RCC 7860 (cell line): ENCODE results near the gene CTNNA2.

ENCODE experiments used
- DNase-seq: peaks from one replicate; pipeline ENCODE4 v3.0.0-alpha.2; 2015; ENCODE audit warnings: low spot score
- FAIRE-seq: peaks from 2 replicates; lab custom pipeline; 2012; peaks lifted over from hg19 to GRCh38; lab: Jason Lieb, UNC

The CTNNA2 gene

GRCh38 chr2:80348078-80348477 lies 835.2 kb downstream of the CTNNA2 start:
- no peak for DNase-seq
- FAIRE-seq: no peak

DNA sequence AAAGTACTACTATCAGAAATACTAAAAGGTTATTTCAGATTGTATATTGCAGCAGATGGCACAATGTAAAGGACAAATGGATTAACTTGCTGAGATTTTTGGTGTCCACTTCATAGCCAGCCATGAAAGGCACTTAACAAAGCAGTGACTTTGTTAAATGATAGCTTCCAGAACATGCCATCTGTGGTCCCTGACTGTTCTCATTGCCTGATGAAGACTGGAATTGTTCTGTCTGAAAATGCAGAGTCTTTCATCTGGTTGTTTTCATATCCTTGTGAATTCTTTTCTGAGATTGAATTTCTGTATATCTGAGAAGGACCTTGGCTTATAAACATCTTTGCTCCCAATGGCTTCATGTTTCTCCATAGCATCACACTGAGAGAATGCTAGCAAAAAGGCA lies 836.1 kb downstream of the CTNNA2 start:
- no peak for DNase-seq
- no peak for FAIRE-seq

GRCh38 chr2:80351231-80351630 lies 838.4 kb downstream of the CTNNA2 start:
- no peak for FAIRE-seq
- no peak for DNase-seq

DNA sequence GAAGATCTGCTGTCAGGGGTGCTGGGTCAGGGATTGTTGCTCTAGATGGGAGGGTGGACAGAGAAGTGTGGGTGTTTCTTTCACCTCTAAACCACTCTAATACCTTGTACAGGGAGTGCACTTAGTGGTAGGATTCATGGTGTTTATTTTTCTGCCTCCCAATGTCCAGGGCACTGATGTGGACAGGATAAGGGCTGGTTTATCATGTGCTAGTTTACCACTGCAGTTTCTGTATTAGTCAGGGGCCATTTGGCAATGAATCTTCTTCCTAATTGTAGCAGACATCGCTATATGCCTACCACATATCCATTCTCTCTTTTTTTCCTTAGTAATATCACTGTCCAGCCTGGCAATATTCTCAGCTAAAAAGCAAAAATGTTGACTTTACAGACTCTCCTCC lies 842.0 kb downstream of the CTNNA2 start:
- FAIRE-seq: no peak
- no peak for DNase-seq

DNA sequence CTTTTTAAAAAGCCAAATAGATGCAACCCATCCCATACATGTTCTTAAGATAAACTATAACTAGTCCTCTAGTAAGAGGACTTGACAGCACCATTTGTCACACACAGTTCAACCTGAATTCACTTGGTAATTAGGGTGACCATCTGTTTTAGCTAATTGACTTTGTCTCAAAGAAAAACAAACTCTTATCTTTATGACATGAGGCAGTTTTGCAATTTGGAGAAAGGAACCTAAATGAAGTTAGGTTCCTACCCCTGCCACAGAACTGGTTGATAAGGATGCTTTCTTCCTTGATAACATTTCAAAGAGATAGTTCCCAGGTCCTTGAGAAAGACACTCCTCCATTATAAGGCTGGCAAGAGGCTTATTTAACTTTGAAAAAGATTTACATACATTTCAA lies 849.1 kb downstream of the CTNNA2 start:
- no peak for DNase-seq
- no peak for FAIRE-seq

- FAIRE-seq (no peak), DNase-seq (no peak)
Measured at GRCh38 chr2:80363330-80363729, 850.5 kb downstream of the CTNNA2 start.

GRCh38 chr2:80363791-80364349 lies 851.0 kb downstream of the CTNNA2 start:
- FAIRE-seq (no peak), DNase-seq (no peak)

DNA sequence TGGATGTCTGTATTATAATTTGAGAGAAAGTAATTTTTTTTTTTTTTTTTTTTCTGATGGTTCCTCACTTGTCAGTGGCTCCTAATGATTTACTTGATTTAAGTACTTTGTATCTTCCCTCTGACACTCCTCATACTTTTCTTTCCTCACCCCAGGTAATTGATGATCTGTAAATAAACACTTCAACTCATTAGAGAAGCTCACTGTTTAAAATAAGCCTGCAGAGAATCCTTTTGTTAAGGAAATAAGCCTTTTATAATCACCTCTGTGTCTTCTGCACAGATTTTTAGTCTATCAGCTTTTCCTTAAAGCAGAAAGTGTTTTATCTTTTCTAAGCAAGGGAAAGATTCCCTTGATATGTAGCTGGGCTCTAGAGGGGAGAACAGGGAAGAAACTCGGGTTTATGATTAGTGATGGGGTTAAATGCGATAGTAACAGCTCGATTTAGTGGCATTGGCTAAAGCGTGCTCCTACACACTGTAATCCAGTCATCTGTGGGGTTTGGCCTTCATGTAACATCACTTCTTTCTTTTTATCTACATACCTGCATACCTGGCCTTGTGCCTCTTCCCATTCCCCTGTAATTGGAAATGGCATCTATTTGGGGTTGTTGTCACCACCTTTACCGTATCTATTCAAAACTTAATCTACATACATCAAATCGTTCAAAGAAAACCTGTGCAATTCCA lies 851.8 kb downstream of the CTNNA2 start:
- DNase-seq: no peak

DNA sequence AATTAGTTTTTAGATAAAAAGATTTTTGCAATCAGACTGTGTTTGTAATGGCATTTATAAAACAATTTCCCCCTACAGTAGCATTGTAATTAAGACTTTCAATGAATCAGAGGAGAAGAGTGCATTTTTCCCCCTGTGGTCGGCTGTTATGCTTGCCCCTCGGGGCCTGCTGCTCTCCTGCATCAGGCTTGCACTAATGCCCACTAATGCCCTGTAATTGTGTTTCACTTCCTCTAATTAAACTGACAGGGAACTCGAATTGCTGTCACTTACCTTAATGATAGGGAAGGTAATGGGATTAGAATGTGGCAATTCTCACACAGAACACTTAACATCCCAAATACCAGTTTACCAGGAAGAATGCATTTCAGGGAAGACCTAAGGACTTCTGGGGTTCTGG lies 852.9 kb downstream of the CTNNA2 start:
- no peak for FAIRE-seq
- DNase-seq: no peak

More for the DNA sequence above, 851.8 kb downstream of the CTNNA2 start:
- FAIRE-seq: no peak

GRCh38 chr2:80370375-80371009 lies 857.6 kb downstream of the CTNNA2 start:
- no peak for FAIRE-seq

DNA sequence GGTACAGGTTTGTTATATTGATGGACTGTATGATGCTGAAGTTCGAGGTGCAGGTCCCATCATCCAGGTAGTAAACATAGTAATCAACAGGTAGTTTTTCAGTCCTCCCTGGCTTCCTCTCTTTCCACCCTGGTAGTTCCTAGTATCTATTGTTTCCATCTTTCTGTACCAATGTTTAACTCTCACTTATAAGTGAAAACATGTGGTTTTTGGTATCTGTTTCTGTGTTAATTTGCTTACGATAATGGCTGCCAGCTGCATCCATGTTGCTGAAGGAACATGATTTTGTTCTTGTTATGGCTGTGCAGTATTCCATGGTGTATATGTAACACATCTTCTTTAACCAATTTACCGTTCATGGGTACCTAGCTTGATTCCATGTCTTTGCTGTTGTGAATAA lies 861.3 kb downstream of the CTNNA2 start:
- DNase-seq (no peak), FAIRE-seq (no peak)

More at GRCh38 chr2:80370375-80371009, 857.6 kb downstream of the CTNNA2 start:
- no peak for DNase-seq

DNA sequence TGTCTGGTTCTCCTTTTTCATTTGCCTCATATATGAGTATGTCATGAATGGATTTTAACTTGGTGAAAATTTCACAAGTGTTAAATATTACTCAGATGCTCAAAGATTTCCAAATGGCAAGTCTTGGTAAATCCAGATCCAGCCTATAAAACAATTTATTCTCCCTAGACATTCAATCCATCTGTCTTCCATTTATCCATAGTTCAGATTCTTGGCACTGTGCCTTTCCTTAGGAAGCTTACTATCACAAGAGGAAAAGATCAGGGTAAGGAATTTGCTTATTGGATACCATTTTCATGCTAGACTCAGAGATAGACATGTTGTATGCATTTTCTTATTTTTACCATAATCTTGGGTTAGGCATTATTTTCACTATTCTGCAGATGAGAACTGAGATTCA lies 864.2 kb downstream of the CTNNA2 start:
- DNase-seq (no peak), FAIRE-seq (no peak)

- no peak for DNase-seq
- FAIRE-seq: no peak
Measured at GRCh38 chr2:80380736-80381135, 867.9 kb downstream of the CTNNA2 start.

GRCh38 chr2:80381666-80382065 lies 868.8 kb downstream of the CTNNA2 start:
- DNase-seq (no peak), FAIRE-seq (no peak)

DNA sequence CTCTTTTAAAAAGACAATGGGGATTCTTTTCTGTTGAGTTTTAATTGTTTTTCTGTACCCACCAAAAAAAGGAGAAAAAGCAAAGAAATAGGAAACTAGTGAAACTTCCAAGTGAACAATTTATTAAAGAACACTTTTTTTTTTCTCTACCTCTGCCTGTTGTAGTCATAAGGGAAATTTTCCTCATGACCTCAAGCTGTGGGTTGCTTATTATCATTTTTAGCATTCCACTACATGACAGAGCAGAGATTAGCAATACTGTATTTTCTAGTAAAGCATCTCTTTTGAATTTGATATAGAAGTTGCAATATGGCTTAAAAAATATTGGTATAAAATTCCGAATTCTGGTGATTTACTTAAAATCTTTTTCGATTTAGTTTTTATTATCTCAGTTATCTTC lies 879.6 kb downstream of the CTNNA2 start:
- no peak for FAIRE-seq
- DNase-seq: no peak

GRCh38 chr2:80393991-80394390 lies 881.1 kb downstream of the CTNNA2 start:
- FAIRE-seq: no peak

GRCh38 chr2:80395251-80395650 lies 882.4 kb downstream of the CTNNA2 start:
- no peak for DNase-seq
- FAIRE-seq: no peak

More at GRCh38 chr2:80393991-80394390, 881.1 kb downstream of the CTNNA2 start:
- DNase-seq: no peak

GRCh38 chr2:80396276-80396675 lies 883.4 kb downstream of the CTNNA2 start:
- DNase-seq: no peak
- no peak for FAIRE-seq

DNA sequence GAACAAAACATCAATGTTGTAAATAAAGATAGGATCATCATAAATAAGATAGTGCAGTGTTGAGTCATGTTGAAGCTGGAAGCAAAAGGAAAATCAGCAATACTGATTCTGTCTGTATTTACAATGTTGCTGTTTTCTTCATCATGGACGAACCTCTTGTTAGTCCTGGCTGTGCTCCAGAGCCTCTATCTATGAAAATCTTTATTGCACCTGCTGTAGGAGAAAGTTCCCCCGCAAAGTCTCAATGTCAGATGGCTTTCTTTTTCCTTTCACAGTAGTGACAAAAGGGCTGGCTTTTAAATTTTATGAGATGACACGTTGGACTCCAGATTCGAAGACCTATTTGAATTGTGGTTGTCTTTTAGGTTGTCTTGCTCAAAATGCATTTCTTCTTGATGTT lies 890.2 kb downstream of the CTNNA2 start:
- DNase-seq (no peak), FAIRE-seq (no peak)

- FAIRE-seq: no peak
- no peak for DNase-seq
Measured at GRCh38 chr2:80407377-80407776, 894.5 kb downstream of the CTNNA2 start.

DNA sequence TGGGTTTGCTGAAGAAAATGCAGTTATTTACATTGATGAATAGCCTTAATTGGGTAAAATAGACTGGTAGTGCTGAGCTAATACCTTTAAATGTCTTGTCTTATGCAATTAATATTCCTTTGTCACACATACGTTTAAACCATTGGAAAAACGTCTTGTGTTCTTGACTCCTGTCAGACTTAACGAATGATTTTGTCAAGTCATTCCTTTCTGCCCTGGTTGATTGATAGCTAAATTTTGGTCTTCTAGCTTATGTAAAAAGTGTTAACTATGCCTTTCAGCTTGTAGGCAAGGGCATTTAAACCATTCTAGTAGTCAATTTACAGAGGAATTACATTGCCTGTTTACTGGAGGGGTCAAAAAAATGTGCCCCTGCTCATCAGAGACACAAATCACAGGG lies 897.5 kb downstream of the CTNNA2 start:
- no peak for DNase-seq
- FAIRE-seq: no peak

GRCh38 chr2:80413136-80413535 lies 900.3 kb downstream of the CTNNA2 start:
- no peak for DNase-seq
- no peak for FAIRE-seq
